Small intestine (tissue), 16 donors: ENCODE results near the gene SDHAF1. TPM values are rescaled to one million over a fixed set of nuclear protein-coding genes. Genes with fewer than 3 reads are reported as not detected.
"Not testable (repeated sequence)": the region's sequence is repeated elsewhere in the genome, so short reads cannot be mapped to it uniquely, and the experiment has no call there.

Experiments used
- DNase-seq, 2 donors: peaks; one replicate each; pipeline versions ENCODE4 v3.0.0 to v3.0.0-alpha.2; 2013
- FAIRE-seq: peaks from 2 replicates; lab custom pipeline; 2012; peaks lifted over from hg19 to GRCh38; lab: Jason Lieb, UNC
- H3K27ac ChIP-seq, 3 donors: one replicate each; pipeline ENCODE4 v1.5.1; 2013; ENCODE audit warnings: low read length in 2 of 3, mild to moderate bottlenecking in 2 of 3, control low read depth in 1 of 3, inconsistent platforms in 1 of 3, low read depth in 1 of 3, moderate library complexity in 1 of 3
- H3K27me3 ChIP-seq, 3 donors: one replicate each; pipeline ENCODE4 v1.6.1; 2013; ENCODE audit warnings: low read length in 3 of 3, inconsistent platforms in 1 of 3; ENCODE audit not compliant: control insufficient read depth in 3 of 3, insufficient read depth in 3 of 3
- H3K36me3 ChIP-seq, 3 donors: one replicate each; pipeline ENCODE4 v1.6.1; 2013; ENCODE audit warnings: low read length in 3 of 3, inconsistent platforms in 1 of 3, low read depth in 1 of 3, mild to moderate bottlenecking in 1 of 3, moderate library complexity in 1 of 3; ENCODE audit not compliant: control insufficient read depth in 3 of 3, insufficient read depth in 2 of 3
- H3K4me1 ChIP-seq, 3 donors: one replicate each; pipeline ENCODE4 v1.6.1; 2013; ENCODE audit warnings: low read length in 2 of 3, inconsistent platforms in 1 of 3, low read depth in 1 of 3, mild to moderate bottlenecking in 1 of 3, moderate library complexity in 1 of 3; ENCODE audit not compliant: control insufficient read depth in 3 of 3, insufficient read depth in 2 of 3
- H3K4me3 ChIP-seq, 3 donors: one replicate each; pipeline ENCODE4 v1.5.1; 2013; ENCODE audit warnings: low read length in 3 of 3, control low read depth in 1 of 3, inconsistent platforms in 1 of 3, low read depth in 1 of 3, mild to moderate bottlenecking in 1 of 3, moderate library complexity in 1 of 3
- H3K9me3 ChIP-seq, 2 donors: one replicate each; pipeline ENCODE4 v1.6.1; 2013; ENCODE audit warnings: low read depth in 1 of 2, low read length in 1 of 2; ENCODE audit not compliant: control insufficient read depth in 2 of 2, insufficient read depth in 1 of 2
- WGBS, 3 donors: extraction: QIAGEN DNeasy Blood & Tissue Kit; methylation state at CpG; one replicate each; pipeline ENCODE4 v1.1.7; 2013; 5-methylcytosine and 5-hydroxymethylcytosine counted together
- long read RNA-seq, 10 donors: transcript quantifications; one replicate each; lab custom pipeline, GENCODE V29; 2026
- polyA plus RNA-seq, 4 donors: library from polyadenylated mRNA; stranded (reverse) in 3 of 4; unstranded in 1 of 4; fragments of 200-250 nt in 3 of 4; fragments of 120-200 nt in 1 of 4; gene quantifications; one replicate each; pipeline versions ENCODE4 v1.2.1 to v1.2.3, GENCODE V29; 2013
- donor health status: healthy with polysubstance abuse.
- donor health status: control.
- donor health status: control.
- donor health status: Bipolar disorder and iron deficiency.
- donor health status: healthy.

The SDHAF1 gene, protein sequence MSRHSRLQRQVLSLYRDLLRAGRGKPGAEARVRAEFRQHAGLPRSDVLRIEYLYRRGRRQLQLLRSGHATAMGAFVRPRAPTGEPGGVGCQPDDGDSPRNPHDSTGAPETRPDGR
- 10 to 100 TPM; 27.8 to 58.4 (median 36.4) TPM for polyA plus RNA-seq
- long read RNA-seq, donor 1, transcript SDHAF1-201 (1 exons, 1,117 nt), result major isoform, 59 of 59 reads
- long read RNA-seq, donor 1, partial matches to known transcripts, result 0 of 59 reads
- long read RNA-seq, donor 1, other reads (novel, unspliced or antisense), result 0 of 59 reads
- long read RNA-seq, donor 2, transcript SDHAF1-201 (1 exons, 1,117 nt), result major isoform, 7 of 7 reads
- long read RNA-seq, donor 2, partial matches to known transcripts, result 0 of 7 reads
- long read RNA-seq, donor 2, other reads (novel, unspliced or antisense), result 0 of 7 reads
- long read RNA-seq, donor 3, transcript SDHAF1-201 (1 exons, 1,117 nt), result major isoform, 19 of 19 reads
- long read RNA-seq, donor 3, partial matches to known transcripts, result 0 of 19 reads
- long read RNA-seq, donor 3, other reads (novel, unspliced or antisense), result 0 of 19 reads
- long read RNA-seq, donor 4, result 0 reads
- long read RNA-seq, donor 5, transcript SDHAF1-201 (1 exons, 1,117 nt), result major isoform, 21 of 21 reads
- long read RNA-seq, donor 5, partial matches to known transcripts, result 0 of 21 reads
- long read RNA-seq, donor 5, other reads (novel, unspliced or antisense), result 0 of 21 reads
- long read RNA-seq, donor 6, transcript SDHAF1-201 (1 exons, 1,117 nt), result major isoform, 20 of 20 reads
- long read RNA-seq, donor 6, partial matches to known transcripts, result 0 of 20 reads
- long read RNA-seq, donor 6, other reads (novel, unspliced or antisense), result 0 of 20 reads
- long read RNA-seq, donor 7, transcript SDHAF1-201 (1 exons, 1,117 nt), result major isoform, 19 of 19 reads
- long read RNA-seq, donor 7, partial matches to known transcripts, result 0 of 19 reads
- long read RNA-seq, donor 7, other reads (novel, unspliced or antisense), result 0 of 19 reads
- long read RNA-seq, donor 8, partial matches to known transcripts, result 0 of 1 reads
- long read RNA-seq, donor 8, other reads (novel, unspliced or antisense), result 0 of 1 reads
- long read RNA-seq, donor 9, partial matches to known transcripts, result 0 of 4 reads
- long read RNA-seq, donor 9, other reads (novel, unspliced or antisense), result 0 of 4 reads
- long read RNA-seq, donor 10, transcript SDHAF1-201 (1 exons, 1,117 nt), result major isoform, 22 of 22 reads
- long read RNA-seq, donor 10, partial matches to known transcripts, result 0 of 22 reads
- long read RNA-seq, donor 10, other reads (novel, unspliced or antisense), result 0 of 22 reads

DNA sequence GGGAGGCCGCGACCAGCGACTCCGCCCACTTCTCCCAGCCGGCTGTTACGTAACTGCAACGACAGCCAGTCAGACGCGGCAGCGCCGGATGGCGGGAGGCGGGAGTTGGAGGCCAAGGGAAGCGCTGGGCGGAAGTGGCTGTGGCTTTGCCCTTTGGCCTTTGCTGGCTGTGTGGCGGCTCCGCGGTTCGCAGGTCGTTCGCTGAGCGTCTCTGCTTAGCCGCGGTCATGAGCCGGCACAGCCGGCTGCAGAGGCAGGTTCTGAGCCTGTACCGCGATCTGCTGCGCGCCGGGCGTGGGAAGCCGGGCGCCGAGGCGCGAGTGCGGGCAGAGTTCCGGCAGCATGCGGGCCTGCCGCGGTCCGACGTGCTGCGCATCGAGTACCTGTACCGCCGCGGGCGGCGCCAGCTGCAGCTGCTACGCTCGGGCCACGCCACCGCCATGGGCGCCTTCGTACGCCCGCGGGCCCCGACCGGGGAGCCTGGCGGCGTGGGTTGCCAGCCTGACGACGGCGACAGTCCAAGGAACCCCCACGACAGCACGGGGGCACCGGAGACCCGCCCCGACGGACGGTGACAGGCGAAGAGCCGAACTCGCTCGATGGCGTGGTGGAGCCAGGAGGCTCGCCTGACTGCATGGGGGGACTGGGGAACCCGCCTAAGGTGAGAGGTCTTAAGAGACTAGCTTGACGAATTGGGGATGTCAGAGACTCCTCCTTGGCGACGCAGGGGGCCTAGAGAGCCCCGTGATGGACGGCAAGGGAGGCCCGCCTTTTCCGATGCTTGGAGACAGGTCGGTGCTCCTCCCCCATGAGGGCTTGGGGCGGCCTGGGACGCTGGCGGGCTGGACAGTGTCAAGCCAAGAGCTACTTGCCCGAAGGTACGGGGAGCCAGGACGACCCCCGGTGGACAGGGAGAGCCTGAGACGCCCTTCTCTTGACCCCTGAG, at the start of gene SDHAF1:
TSS of gene SDHAF1 (plus strand) at position 141 of the 946 bp plus-strand sequence. CDS start at position 228, 87 bp downstream.
- WGBS, 3 donors, result 0 to 1% (median 1%) methylated on average over 80 to 97 of the region's 97 CpGs
- Histone ChIP-seq H3K27ac (peak within 1 kb of the TSS; percentile 64 to 89 (median 73)), H3K9me3 (no peaks in the 10 kb centered on the region), H3K4me1 (peaks cover 2 to 15% (median 9%) of the 10 kb centered on the region in 3 donors), H3K27me3 (no peaks in the 10 kb centered on the region), H3K36me3 (peaks cover 0 to 24% (median 5%) of the 10 kb centered on the region in 3 donors), H3K4me3 (peak within 1 kb of the TSS; percentile 76 to 90 (median 83))
- FAIRE-seq (peak; percentile 19), DNase-seq (peak; percentile 98)

DNA sequence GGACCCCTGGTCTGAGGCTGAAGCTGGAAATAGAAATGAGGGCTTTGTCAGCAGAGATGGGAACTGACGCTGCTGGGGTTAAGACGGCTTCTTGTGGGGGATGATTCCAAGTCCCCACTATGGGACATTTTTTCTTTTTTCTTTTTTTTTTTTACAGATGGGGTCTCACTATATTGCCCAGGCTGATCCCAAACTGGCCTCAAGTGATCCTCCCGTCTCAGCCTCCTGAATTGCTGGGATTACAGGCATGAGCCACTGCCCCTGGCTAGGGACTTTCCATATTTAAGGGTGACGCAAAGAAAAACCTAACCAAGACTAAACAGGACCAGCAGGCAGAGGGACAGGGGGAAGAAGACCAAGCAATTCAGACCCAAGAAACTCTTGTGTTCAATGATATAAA, 48.8 kb upstream of the SDHAF1 start:
- H3K36me3 ChIP-seq, result peaks cover 0 to 18% (median 0%) of the 10 kb centered on the region in 3 donors
- DNase-seq, result no peak
- H3K4me3 ChIP-seq, result no peak overlapping the region
- 91 to 93% (median 92%) methylated on average over 4 of the region's 4 CpGs for WGBS, 3 donors
- H3K27me3 ChIP-seq, result no peaks in the 10 kb centered on the region
- no peaks in the 10 kb centered on the region for H3K4me1 ChIP-seq
- H3K9me3 ChIP-seq, result no peaks in the 10 kb centered on the region
- no peak overlapping the region for H3K27ac ChIP-seq
- no peak for FAIRE-seq

DNA sequence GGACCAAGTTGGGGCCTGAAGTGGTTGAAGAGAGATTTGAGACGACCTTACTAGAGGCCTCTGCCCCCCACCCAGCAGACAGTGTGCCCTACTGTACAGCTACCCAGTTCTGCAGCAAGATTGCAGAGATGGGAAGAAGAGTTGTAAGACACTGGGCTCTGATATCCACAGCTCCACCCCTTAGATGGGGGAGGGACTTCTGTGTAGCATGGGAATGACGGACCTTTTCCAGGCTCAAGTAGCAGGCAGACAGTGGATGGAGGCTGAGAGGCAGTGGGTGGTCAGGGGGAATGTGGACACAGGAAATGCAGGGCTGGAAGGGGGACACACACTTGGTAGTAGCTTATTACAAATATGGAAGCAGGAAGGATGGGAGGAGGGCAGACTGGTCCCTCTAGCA, 45.9 kb upstream of the SDHAF1 start:
- H3K27ac ChIP-seq, result no peak overlapping the region
- H3K4me3 ChIP-seq, result no peak overlapping the region
- H3K9me3 ChIP-seq, result no peaks in the 10 kb centered on the region
- FAIRE-seq, result no peak
- H3K4me1 ChIP-seq, result no peaks in the 10 kb centered on the region
- 16 to 32% (median 20%) methylated on average over 2 of the region's 2 CpGs for WGBS, 3 donors
- H3K27me3 ChIP-seq, result no peaks in the 10 kb centered on the region
- H3K36me3 ChIP-seq, result peaks cover 0 to 13% (median 0%) of the 10 kb centered on the region in 3 donors
- DNase-seq, result no peak

DNA sequence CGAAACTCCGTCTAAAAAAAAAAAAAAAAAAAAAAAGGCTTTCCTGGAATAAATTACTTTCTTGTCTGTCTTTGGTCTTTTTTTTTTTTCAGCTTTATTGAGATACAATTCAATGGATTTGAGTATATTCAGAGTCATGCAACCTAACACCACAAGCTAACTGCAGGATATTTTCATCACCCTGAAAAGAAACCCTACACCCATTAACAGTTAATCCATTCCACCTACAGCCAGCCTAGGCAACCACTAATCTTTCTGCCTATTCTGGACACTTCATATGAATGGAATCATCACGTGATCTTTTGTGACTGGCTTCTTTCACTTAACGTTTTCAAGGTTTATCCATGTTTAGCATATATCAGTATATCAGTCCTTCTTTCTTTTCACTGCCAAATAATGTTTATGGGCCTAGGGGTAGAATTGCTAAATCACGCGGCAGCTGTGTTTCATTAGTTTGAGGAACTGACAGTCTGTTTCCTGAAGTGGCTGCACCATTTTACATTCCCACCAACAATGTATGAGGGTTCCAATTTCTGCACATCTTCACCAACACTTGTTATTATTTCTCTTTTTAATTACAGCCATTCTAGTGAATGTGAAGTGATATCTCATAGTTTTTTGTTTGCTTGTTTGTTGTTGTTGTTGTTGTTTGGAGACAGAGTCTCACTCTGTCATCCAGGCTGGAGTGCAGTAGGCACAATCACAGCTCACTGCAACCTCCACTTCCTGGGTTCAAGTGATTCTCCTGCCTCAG, 38.9 kb upstream of the SDHAF1 start:
- no peak overlapping the region for H3K27ac ChIP-seq
- H3K9me3 ChIP-seq, result no peaks in the 10 kb centered on the region
- no peaks in the 10 kb centered on the region for H3K36me3 ChIP-seq
- 75 to 79% (median 79%) methylated on average over 6 of the region's 6 CpGs for WGBS, 3 donors
- no peak overlapping the region for H3K4me3 ChIP-seq
- no peak for FAIRE-seq
- peaks cover 0 to 31% (median 7%) of the 10 kb centered on the region in 3 donors for H3K27me3 ChIP-seq
- H3K4me1 ChIP-seq, result no peaks in the 10 kb centered on the region
- no peak for DNase-seq

DNA sequence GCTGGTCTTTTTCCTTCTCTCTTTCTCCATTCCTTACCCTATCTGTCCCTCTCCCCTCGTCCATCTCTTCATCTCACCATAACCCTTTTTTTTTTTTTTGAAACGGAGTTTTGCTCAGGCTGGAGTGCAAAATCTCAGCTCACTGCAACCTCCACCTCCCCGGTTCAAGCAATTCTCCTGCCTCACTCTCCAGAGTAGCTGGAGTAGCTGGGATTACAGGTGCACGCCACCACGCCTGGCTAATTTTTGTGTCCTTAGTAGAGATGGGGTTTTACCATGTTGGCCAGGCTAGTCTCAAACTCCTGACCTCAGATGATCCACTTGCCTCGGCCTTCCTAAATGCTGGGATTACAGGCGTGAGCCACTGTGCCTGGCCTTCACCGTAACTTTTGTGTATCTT, 37.6 kb upstream of the SDHAF1 start:
- H3K4me1 ChIP-seq, FAIRE-seq, H3K36me3 ChIP-seq, DNase-seq, H3K4me3 ChIP-seq, H3K27ac ChIP-seq, H3K9me3 ChIP-seq: not testable (repeated sequence)
- H3K27me3 ChIP-seq, result peaks cover 0 to 33% (median 7%) of the 10 kb centered on the region in 3 donors
- WGBS, 3 donors, result 75 to 81% (median 80%) methylated on average over 8 of the region's 8 CpGs

DNA sequence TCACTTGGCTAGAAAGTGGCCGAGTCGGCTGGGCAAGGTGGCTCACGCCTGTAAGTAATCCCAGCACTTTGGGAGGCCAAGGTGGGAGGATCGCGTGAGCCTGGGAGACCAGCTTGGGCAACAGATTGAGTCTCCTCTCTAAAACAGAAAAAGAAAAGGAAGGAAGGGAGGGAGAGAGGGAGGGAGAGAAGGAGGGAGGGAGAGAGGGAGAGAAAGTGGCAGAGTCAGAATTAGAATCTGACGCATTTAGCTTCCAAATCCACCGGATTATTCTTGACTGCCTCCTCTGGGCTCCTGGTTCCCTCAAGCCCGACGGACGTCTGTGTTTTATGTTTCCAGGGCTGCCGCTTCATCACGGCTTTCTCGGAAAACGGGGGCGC, 36.3 kb upstream of the SDHAF1 start:
- Histone ChIP-seq H3K27me3 (peaks cover 0 to 33% (median 7%) of the 10 kb centered on the region in 3 donors), H3K9me3 (no peaks in the 10 kb centered on the region), H3K4me1 (no peaks in the 10 kb centered on the region), H3K36me3 (no peaks in the 10 kb centered on the region), H3K27ac (no peak overlapping the region), H3K4me3 (no peak overlapping the region)
- 34 to 39% (median 35%) methylated on average over 15 of the region's 15 CpGs for WGBS, 3 donors
- DNase-seq, result no peak
- FAIRE-seq, result no peak
